ENCODE measurements around the gene TEAD4.

Gene TEAD4

DNA sequence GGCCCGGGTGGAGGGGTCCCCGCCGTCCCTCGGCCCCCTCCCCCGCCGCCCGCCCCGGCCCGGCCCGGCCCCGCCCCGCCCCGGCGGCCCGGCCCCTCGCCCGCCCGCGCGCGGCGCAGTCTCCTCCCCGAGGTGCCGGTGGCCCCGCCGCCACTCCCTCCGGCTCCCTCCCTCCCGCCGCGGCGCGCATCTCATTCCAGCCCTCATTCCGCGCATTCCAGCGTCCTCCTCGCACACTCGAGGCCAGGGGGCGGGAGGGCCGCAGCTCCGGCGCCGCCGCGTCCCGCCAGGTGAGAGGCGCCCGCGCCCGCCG, at the start of gene TEAD4:
TSS of gene TEAD4 (plus strand) at position 206 of the 313 bp plus-strand sequence.
- peak; percentile 80 for DNase-seq (ENCODE audit: low spot score)

GRCh38 chr12:2912216-2912575, 47.0 kb upstream of the TEAD4 start:
- no peak for DNase-seq (ENCODE audit: low spot score)

DNA sequence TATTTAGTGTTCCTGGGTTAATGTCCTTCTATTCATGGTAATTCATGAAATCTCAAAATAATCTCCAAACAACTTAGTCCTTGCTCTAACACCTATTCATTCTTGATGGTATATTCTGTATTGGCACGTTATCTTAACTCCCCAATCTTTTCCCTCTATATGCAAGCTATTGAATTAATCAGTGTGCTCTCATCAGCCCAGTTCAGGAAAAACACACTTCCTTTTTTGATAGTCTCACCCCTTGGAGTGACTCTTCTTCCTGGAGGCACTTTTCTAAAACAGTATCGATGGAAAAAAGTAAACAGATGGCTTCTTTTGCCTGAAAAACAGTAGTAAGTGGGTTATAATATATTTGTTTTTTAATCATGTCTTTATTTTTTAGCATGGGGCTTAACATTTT, 39.9 kb upstream of the TEAD4 start:
- no peak for DNase-seq (ENCODE audit: low spot score)

DNA sequence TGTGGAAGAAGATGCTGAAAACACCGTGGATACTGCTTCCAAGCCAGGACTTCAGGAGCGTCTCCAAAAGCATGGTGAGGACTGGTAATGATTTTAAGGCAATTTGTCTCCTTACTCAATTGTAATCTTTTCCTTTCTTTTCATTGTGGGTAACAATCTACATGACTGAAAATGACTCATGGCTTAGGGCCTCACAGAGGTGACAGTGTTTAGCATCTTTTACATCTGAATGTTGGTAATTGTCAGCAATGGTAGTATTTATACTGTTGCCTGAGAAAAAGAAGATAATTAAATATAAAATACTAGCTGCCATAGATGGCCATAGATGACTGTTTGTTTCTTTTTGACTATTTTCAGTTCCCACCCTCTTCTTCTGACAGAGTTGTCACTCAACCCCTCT, 36.9 kb upstream of the TEAD4 start:
- no peak for DNase-seq (ENCODE audit: low spot score)

DNA sequence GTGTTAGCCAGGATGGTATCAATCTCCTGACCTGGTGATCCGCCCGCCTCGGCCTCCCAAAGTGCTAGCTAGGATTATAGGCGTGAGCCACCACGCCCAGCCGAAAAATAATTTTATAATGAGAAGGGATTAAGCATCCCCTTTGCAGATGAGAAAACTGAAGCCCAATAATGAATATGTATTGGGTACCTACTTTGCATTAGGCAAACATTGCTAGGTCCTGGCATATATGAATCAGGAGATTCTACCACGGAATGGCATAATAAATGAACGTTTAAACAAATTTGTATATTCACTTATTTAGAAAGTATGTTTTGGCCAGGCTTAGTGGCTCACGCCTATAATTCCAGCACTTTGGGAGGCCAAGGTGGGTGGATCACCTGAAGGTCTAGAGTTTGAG, 36.1 kb upstream of the TEAD4 start:
- no peak for DNase-seq (ENCODE audit: low spot score)

GRCh38 chr12:2924019-2924418, 35.2 kb upstream of the TEAD4 start:
- DNase-seq (ENCODE audit: low spot score), result no peak

DNA sequence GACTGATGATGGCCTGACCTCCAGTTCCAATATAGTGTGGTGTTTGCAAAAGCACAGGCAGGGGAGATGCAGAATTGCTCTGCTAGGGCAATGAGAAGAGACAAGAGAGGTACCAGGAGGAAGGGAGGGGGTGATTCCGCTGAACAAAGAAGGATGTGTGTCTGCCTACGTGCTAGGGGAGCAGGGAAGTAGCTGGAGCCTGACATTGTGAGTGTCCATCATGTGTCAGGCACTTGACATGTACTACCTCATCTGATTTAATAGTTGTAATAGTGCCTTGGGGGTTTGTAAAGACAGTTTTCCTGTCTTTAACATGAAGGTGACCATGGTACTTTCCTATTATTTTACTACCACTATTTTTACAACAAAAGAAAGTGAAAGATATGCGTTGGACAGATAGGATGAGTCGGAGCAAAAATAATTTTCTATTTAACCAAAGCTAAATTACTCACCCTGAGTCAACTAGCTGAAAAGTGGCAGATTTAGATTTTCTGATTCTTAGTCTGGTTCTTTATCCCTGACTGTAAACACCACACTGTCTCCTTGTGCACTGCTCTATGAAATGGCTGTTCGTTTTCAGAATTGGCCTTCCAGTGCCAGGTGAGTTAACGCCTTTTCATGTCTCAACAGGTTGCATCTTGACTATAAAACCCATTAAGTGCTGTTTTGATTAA, 33.7 kb upstream of the TEAD4 start:
- DNase-seq (ENCODE audit: low spot score), result no peak

GRCh38 chr12:2930865-2931264, 28.3 kb upstream of the TEAD4 start:
- no peak for DNase-seq (ENCODE audit: low spot score)

DNA sequence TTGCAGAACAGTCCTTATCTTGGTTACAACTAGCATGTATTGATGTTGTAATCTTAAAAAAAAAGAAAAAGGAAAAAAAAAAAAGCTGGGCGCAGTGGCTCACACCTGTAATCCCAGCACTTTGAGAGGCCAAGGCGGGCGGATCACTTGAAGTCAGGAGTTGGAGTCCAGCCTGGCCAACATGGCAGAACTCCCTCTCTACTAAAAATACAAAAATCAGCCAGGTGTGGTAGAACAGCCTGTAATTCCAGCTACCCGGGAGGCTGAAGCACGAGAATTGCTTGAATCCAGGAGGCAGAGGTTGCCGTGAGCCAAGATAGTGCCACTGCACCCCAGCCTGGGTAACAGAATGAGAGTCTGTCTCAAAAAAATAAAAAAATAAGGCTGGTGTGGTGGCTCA, 25.6 kb upstream of the TEAD4 start:
- no peak for DNase-seq (ENCODE audit: low spot score)

DNA sequence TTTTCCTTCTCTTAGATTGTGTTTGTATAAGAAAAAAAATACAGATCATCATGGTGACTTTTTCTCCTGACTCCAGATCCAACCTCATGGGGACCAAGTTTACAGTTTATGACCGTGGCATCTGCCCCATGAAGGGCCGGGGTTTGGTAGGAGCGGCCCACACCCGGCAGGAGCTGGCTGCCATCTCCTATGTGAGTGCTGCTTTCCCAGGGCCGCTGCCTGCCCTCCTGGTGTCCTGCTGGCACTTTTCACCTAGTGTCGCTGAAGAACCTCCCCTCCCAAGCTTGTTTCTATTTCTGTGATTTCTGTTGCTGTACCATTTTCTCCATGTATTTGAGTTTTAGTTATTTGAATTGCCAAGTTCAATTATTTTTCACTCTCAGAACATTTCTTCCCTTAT, 24.8 kb upstream of the TEAD4 start:
- no peak for DNase-seq (ENCODE audit: low spot score)

GRCh38 chr12:2936301-2936700, 22.9 kb upstream of the TEAD4 start:
- DNase-seq (ENCODE audit: low spot score), result no peak

- DNase-seq (ENCODE audit: low spot score), result no peak
These were observed 21.7 kb upstream of the TEAD4 start for GRCh38 chr12:2937500-2937899.

DNA sequence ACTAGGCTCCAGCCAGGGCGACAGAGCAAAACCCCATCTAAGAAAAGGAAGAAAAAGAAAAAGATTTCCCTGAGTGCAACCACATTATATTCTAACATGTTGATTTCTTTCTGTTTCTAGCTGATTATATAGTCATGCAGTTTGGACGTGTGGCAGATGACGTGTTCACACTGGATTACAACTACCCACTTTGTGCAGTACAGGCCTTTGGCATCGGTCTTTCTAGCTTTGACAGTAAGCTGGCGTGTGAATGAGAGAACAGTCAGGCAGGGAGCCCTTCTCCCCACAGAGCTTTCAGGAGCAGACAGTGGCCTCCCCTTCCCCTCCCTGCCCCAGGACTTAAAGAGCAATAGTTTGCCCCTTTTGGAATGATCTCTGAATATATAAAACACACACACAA, 20.0 kb upstream of the TEAD4 start:
- no peak for DNase-seq (ENCODE audit: low spot score)

GRCh38 chr12:2940564-2940963, 18.6 kb upstream of the TEAD4 start:
- no peak for DNase-seq (ENCODE audit: low spot score)

DNA sequence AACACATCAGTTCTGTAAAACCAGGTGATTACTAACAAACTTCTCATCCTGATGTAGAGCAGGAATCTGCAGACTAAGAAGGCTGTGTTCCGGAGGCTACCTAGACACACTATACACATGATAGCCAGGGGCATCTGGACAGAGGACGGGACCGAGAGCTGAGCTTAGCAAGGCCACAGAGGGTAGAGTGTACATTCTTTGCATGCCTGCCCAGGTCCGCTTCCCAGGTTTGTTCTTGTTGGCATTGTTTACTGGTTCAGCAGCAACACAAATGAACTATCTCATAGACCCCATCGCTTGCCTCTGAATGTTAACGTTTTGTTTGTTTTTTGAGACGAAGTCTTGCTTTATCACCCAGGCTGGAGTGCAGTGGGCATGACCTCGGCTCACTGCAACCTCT, 17.7 kb upstream of the TEAD4 start:
- no peak for DNase-seq (ENCODE audit: low spot score)

DNA sequence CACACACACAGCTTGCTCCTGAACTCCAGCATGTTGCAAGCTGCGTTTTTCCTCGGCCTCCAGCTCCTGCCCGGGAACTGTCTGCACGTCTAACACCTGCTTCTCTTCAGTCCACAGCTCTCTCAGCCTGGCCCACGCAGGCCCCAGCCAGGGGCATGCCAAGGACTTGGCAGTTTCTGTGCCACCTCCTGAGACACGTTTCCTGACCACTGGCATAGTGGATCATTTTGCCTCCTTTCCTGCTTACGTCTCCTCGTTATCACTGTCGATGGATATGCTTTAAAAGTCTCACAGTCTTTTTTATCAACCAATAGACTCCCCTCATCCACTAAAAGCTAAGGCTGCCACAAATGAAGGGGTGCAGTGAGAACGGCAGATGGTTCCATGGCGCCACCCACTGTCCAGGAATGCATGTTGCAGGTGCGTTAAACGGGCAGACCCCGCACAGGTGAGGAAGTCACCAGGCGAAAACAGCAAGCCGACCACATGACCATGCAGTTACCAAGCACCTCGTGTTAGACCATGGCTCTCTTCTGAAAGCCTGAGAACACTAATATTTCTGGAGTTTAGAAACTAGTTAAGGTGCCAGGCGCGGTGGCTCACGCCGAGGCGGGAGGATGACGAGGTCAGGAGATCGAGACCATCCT, 14.7 kb upstream of the TEAD4 start:
- no peak for DNase-seq (ENCODE audit: low spot score)

- DNase-seq (ENCODE audit: low spot score), result no peak
These were observed 9.8 kb upstream of the TEAD4 start for GRCh38 chr12:2949411-2949810.

GRCh38 chr12:2955888-2956287, 3.3 kb upstream of the TEAD4 start:
- no peak for DNase-seq (ENCODE audit: low spot score)

- DNase-seq (ENCODE audit: low spot score), result no peak
These were observed 1.3 kb upstream of the TEAD4 start for GRCh38 chr12:2957816-2958431.

GRCh38 chr12:2958432-2959191, 585 bp upstream of the TEAD4 start:
- peak; percentile 79 for DNase-seq (ENCODE audit: low spot score)

- DNase-seq (ENCODE audit: low spot score), result peak; percentile 74
These were observed 550 bp downstream of the TEAD4 start for GRCh38 chr12:2959505-2960389.

GRCh38 chr12:2960390-2960956, 1.3 kb downstream of the TEAD4 start:
- no peak for DNase-seq (ENCODE audit: low spot score)

Measured in left forelimb (tissue), 1 donor.